Thoracic aorta (tissue), 2 donors: ENCODE results near the gene ZNF74. TPM values are rescaled to one million over a fixed set of nuclear protein-coding genes. Genes with fewer than 3 reads are reported as not detected.

ENCODE experiments used
- ATAC-seq: fragments of 150-250 bp; one replicate; pipeline ENCODE4 v1.8.0; 2017; ENCODE audit warnings: low read depth; ENCODE audit not compliant: insufficient number of reproducible peaks, low FRiP score
- DNase-seq: peaks from one replicate; pipeline ENCODE4 v3.0.0-alpha.2; 2020; ENCODE audit warnings: low spot score
- H3K27ac ChIP-seq, 2 donors: fragments of 200-600 bp; sonication (generic); 1 replicate in 1 of 2; 2 replicates in 1 of 2; pipeline ENCODE4 v1.5.1; 2016; ENCODE audit warnings: mild to moderate bottlenecking in 2 of 2, moderate library complexity in 2 of 2
- H3K27me3 ChIP-seq: fragments of 200-600 bp; sonication (generic); replicated peaks from 2 replicates; pipeline ENCODE4 v1.6.0; 2016; ENCODE audit warnings: mild to moderate bottlenecking; ENCODE audit not compliant: insufficient read depth
- H3K36me3 ChIP-seq: fragments of 200-600 bp; sonication (generic); one replicate; pipeline ENCODE4 v1.5.1; 2016
- H3K4me1 ChIP-seq, 2 donors: fragments of 200-600 bp; sonication (generic); 1 replicate in 1 of 2; 2 replicates in 1 of 2; pipeline versions ENCODE4 v1.5.1 to v1.6.0; 2016; ENCODE audit warnings: low read depth in 2 of 2, mild to moderate bottlenecking in 1 of 2; ENCODE audit not compliant: control insufficient read depth in 1 of 2
- H3K4me3 ChIP-seq: fragments of 200-600 bp; sonication (generic); 2 replicates; pipeline ENCODE4 v1.5.1; 2016; ENCODE audit warnings: mild to moderate bottlenecking
- H3K9me3 ChIP-seq: fragments of 200-600 bp; sonication (generic); 2 replicates; pipeline ENCODE4 v1.5.1; 2016
- total RNA-seq, 2 donors: library from RNA; depleted of rRNA; stranded (reverse); fragments of >200 nt; gene quantifications; one replicate each; pipeline versions ENCODE4 v1.1.0 to v1.2.3, GENCODE V29; 2016
- TF ChIP-seq, protein P1 (sequence below): fragments of 200-600 bp; sonication (generic); IDR thresholded peaks from one replicate; pipeline ENCODE4 v1.5.1; 2019; ENCODE audit warnings: antibody characterized with exemption

ZNF74 gene
- total RNA-seq, 2 donors from 2014 or later: 8.5 to 13.8 TPM

DNA sequence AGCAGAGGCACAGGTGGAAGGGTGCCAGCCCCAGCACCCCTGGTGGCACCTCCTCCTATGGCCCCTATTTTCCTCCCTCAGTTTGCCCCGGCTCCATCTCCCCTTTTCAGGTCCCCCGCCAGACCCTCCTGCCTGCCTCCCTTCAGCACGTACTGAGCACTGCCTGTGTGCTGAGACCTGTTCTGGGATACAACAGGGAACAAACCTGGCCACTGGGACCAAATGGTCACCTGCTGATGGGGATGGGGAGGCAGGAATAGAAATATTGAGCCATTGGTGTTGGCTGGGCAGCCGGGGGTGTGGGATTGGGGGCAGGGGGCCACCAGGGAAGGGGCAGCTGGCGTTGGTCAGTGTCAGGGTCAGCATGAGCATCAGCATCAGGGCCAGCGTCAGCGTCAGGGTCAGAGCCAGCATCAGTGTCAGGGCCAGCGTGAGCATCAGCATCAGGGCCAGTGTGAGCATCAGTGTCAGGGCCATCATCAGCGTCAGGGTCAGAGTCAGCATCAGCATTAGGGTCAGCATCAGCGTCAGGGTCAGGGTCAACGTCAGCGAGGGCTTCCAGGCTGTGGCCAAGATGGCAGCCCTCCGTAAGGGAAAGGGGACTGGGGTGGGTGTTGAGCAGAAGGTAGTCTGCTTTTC is 7.5 kb downstream of the ZNF74 start:
- DNase-seq: no peak

DNA sequence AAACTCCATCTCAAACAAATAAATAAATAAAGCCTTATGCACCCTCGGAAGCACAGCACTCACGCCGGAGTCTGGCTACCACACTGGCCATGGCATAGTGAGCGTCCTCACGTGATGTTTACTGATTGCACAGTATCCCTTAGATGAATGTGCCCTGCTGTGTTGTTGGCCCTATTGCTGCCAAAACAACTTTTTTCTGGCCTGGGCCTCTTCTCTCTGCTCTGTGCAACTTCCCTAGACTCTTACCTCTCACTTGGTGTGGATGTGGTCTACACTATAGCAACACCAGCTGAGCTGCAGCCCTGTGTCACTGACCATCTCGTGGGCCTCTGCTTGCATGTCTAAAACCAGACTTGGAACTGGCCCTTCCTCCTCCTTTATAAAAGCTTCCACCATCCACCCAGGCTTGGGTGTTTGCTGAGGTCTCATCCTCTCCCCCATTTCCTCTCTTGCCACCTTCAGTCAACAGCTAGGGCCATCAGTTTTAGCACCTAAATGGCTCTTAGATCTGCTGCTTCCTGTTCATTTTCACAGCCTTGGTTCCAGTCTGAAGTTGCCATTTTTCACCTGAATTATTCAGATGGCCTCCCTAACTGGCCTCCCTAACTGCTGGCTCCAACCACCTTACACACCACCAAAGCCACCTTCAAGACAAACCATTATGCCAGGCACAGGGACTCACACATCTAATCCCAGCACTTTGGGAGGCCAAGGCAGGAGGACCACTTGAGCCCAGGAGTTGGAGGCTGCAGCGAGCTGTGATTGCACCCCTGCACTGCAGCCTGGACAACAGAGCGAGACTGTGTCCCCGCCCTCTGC is 9.2 kb downstream of the ZNF74 start:
- no peak overlapping the region for H3K27ac ChIP-seq
- H3K36me3 ChIP-seq: peaks cover 19% of the 10 kb centered on the region
- ATAC-seq: no peak
- H3K4me3 ChIP-seq: no peak overlapping the region
- TF ChIP-seq, protein P1, sequence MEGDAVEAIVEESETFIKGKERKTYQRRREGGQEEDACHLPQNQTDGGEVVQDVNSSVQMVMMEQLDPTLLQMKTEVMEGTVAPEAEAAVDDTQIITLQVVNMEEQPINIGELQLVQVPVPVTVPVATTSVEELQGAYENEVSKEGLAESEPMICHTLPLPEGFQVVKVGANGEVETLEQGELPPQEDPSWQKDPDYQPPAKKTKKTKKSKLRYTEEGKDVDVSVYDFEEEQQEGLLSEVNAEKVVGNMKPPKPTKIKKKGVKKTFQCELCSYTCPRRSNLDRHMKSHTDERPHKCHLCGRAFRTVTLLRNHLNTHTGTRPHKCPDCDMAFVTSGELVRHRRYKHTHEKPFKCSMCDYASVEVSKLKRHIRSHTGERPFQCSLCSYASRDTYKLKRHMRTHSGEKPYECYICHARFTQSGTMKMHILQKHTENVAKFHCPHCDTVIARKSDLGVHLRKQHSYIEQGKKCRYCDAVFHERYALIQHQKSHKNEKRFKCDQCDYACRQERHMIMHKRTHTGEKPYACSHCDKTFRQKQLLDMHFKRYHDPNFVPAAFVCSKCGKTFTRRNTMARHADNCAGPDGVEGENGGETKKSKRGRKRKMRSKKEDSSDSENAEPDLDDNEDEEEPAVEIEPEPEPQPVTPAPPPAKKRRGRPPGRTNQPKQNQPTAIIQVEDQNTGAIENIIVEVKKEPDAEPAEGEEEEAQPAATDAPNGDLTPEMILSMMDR: no peak
- no peaks in the 10 kb centered on the region for H3K9me3 ChIP-seq
- H3K27me3 ChIP-seq: no peaks in the 10 kb centered on the region
- no peaks in the 10 kb centered on the region for H3K4me1 ChIP-seq
- DNase-seq: no peak

More for the DNA sequence above, 7.5 kb downstream of the ZNF74 start:
- H3K4me3 ChIP-seq: no peak overlapping the region
- H3K27me3 ChIP-seq: no peaks in the 10 kb centered on the region
- H3K4me1 ChIP-seq: no peaks in the 10 kb centered on the region
- peaks cover 13% of the 10 kb centered on the region for H3K36me3 ChIP-seq
- no peak overlapping the region for H3K27ac ChIP-seq
- no peak for ATAC-seq
- H3K9me3 ChIP-seq: no peaks in the 10 kb centered on the region
- TF ChIP-seq, protein P1: no peak

DNA sequence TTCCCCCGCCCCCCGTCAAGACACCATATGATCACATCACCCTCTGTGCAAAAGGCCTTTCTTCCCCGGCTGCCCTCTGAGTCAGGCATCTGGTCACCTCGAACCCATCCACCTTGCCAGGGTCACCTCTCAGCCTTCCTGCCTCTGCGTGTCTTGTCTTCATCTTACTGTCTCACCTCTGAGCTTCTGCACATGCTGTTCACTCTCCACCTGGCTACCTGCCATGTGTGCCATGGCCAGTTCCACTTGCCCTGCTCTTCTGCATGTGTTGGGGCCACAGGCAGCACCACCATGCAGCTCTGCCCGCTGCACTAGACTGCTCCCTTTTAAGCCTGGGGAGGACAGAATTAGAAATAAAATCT is 9.8 kb downstream of the ZNF74 start:
- Histone ChIP-seq H3K27ac (no peak overlapping the region), H3K4me3 (no peak overlapping the region), H3K9me3 (no peaks in the 10 kb centered on the region), H3K36me3 (peaks cover 19% of the 10 kb centered on the region), H3K27me3 (no peaks in the 10 kb centered on the region), H3K4me1 (no peaks in the 10 kb centered on the region)
- DNase-seq: no peak
- TF ChIP-seq, protein P1: no peak
- no peak for ATAC-seq

DNA sequence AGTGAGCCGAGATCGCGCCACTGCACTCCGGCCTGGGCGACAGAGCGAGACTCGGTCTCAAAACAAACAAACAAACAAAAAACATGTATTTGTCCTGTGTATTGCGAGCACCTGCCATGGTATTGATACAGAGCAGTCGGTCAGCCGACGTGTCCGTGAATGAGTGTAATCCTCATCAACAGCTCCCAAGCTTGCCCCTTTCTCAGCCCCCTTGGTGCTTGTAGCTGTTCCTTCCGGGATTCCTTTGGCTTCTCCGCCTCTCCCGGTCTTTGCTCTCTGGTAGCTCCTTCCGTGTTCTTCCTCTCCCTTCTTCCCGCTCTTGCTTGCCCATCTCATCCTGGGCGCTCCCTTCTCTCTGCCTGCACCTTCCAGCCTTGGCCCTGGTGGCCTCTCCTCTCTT is 10.9 kb downstream of the ZNF74 start:
- Histone ChIP-seq H3K4me3 (no peak overlapping the region), H3K27ac (no peak overlapping the region), H3K27me3 (no peaks in the 10 kb centered on the region), H3K9me3 (no peaks in the 10 kb centered on the region), H3K4me1 (no peaks in the 10 kb centered on the region), H3K36me3 (peaks cover 19% of the 10 kb centered on the region)
- ATAC-seq (no peak), DNase-seq (no peak)
- TF ChIP-seq, protein P1: no peak

DNA sequence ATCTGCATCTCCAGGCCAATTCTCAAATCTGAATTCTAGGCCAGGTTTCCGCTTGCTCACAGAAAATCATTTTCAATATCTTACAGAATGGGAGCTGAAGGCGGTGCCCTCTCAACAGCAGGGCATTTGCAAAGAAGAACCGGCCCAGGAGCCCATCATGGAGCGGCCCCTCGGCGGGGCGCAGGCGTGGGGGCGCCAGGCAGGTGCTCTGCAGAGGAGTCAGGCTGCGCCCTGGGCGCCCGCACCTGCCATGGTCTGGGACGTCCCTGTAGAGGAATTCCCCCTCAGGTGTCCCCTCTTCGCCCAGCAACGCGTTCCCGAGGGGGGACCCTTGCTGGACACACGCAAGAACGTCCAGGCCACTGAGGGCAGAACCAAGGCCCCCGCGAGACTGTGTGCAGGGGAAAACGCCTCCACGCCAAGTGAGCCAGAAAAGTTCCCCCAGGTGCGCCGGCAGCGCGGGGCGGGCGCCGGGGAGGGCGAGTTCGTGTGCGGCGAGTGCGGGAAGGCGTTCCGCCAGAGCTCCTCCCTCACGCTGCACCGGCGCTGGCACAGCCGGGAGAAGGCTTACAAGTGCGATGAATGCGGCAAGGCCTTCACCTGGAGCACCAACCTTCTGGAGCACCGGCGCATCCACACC is 11.5 kb downstream of the ZNF74 start:
- Histone ChIP-seq H3K9me3 (no peaks in the 10 kb centered on the region), H3K4me3 (no peak overlapping the region), H3K27ac (no peak overlapping the region), H3K4me1 (no peaks in the 10 kb centered on the region), H3K27me3 (no peaks in the 10 kb centered on the region), H3K36me3 (peaks cover 19% of the 10 kb centered on the region)
- ATAC-seq (no peak), DNase-seq (no peak)
- TF ChIP-seq, protein P1: no peak
